ENCODE data around the gene GADL1. TPM values are rescaled to one million over a fixed set of nuclear protein-coding genes. Genes with fewer than 3 reads are reported as not detected.

Gene GADL1
- total RNA-seq, 4 donors from 2014 or later: 0.46 TPM; not detected in 3

DNA sequence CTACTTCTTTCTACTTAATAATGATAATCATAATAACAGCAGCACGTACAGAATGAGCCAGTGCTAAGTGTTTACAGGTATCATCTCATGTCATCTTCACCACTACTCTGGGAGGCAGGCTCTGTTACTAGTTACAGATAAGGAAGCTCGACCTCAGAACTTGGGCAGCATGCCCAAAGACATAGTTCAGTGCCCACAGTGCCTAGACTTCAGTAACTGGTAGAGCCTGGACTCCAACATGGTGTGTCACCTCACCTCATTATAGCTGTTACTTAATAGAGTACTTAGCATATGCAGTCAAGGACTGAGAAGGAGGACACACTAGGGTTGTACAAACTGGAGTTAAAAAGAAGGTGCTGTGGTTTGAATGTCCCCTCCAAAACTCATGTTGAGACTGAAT is 7.6 kb downstream of the GADL1 start:
- ATAC-seq (ENCODE audit: low FRiP score) (no peak), DNase-seq (ENCODE audit: low spot score) (no peak)
- TF ChIP-seq CTCF (IDR thresholded peaks at IDR 0.05): no peak

- DNase-seq (ENCODE audit: low spot score) (no peak), ATAC-seq (ENCODE audit: low FRiP score) (no peak)
Observed at GRCh38 chr3:30878862-30879261, 15.6 kb downstream of the GADL1 start.

DNA sequence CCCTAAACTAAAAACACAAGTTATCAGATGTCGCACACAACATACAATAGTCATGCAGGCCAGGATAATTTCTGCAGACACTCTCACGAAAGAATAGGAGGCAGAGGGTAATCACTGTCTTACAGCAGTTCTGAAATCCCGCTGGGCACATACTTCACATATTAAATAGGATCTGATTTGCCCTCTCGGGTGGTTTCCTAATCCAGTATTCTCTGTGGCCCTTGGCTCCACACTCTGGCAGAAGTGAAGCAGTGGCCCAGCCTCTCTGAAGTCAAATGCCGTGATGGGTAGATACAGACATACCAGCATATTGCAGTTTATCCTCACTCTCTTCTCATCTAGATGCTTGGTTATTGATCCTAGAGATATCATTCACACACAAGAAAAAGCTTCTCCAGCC is 19.0 kb downstream of the GADL1 start:
- DNase-seq (ENCODE audit: low spot score) (no peak), ATAC-seq (ENCODE audit: low FRiP score) (no peak)
- TF ChIP-seq CTCF (IDR thresholded peaks at IDR 0.05): no peak

More at GRCh38 chr3:30878862-30879261, 15.6 kb downstream of the GADL1 start:
- TF ChIP-seq CTCF (IDR thresholded peaks at IDR 0.05): no peak

GRCh38 chr3:30873671-30874070 is 20.8 kb downstream of the GADL1 start:
- no peak for TF ChIP-seq CTCF (IDR thresholded peaks at IDR 0.05)

GRCh38 chr3:30872879-30873278 is 21.6 kb downstream of the GADL1 start:
- ATAC-seq (ENCODE audit: low FRiP score): no peak
- TF ChIP-seq CTCF (IDR thresholded peaks at IDR 0.05): no peak
- no peak for DNase-seq (ENCODE audit: low spot score)

More at GRCh38 chr3:30873671-30874070, 20.8 kb downstream of the GADL1 start:
- DNase-seq (ENCODE audit: low spot score): no peak
- ATAC-seq (ENCODE audit: low FRiP score): no peak

- no peak for TF ChIP-seq CTCF (IDR thresholded peaks at IDR 0.05)
- ATAC-seq (ENCODE audit: low FRiP score) (no peak), DNase-seq (ENCODE audit: low spot score) (no peak)
Observed at GRCh38 chr3:30871720-30872119, 22.7 kb downstream of the GADL1 start.

DNA sequence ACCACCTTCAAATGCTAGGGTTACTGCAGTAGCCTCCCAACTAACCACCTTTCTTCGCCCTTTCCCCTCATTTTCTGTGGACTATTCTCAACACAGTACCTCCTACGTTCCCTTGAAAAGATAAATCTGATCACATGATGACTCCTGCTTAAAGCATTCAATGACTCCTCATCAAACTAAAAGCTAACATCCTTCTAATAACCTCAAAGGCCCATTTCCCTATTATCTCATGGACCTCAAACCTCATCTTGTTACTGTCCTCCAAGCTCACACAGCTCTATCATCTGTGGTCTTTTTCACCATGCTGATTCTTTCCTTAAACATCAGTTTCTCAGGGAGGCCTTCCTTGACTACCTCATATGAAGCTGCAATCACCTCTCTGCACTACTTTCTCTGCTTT is 29.6 kb downstream of the GADL1 start:
- DNase-seq (ENCODE audit: low spot score) (no peak), ATAC-seq (ENCODE audit: low FRiP score) (no peak)
- no peak for TF ChIP-seq CTCF (IDR thresholded peaks at IDR 0.05)
